Hematopoietic multipotent progenitor cell treated with erythropoietin and hydrocortisone succinate and interleukin-3 and kit ligand, for 4 days (in vitro differentiated cells): ENCODE results near the gene TIMP4.

Experiments
- DNase-seq: peaks from one replicate; pipeline ENCODE4 v3.0.0-alpha.2; 2015

Gene TIMP4

GRCh38 chr3:12143949-12144504 lies 14.7 kb downstream of the TIMP4 start:
- no peak for DNase-seq

- DNase-seq, result no peak
These were observed 16.2 kb downstream of the TIMP4 start for GRCh38 chr3:12142476-12142875.

- DNase-seq, result no peak
These were observed 17.4 kb downstream of the TIMP4 start for GRCh38 chr3:12141350-12141749.

GRCh38 chr3:12139111-12139511 lies 19.6 kb downstream of the TIMP4 start:
- DNase-seq, result peak; percentile 67

- peak; percentile 67 for DNase-seq
These were observed 20.7 kb downstream of the TIMP4 start for GRCh38 chr3:12138044-12138443.

GRCh38 chr3:12136371-12136770 lies 22.3 kb downstream of the TIMP4 start:
- DNase-seq, result no peak

GRCh38 chr3:12135029-12135657 lies 23.6 kb downstream of the TIMP4 start:
- DNase-seq, result peak; percentile 75

GRCh38 chr3:12132881-12133280 lies 25.8 kb downstream of the TIMP4 start:
- no peak for DNase-seq

- DNase-seq, result no peak
These were observed 27.2 kb downstream of the TIMP4 start for GRCh38 chr3:12131351-12132090.

GRCh38 chr3:12127391-12127790 lies 31.3 kb downstream of the TIMP4 start:
- no peak for DNase-seq

GRCh38 chr3:12125772-12126171 lies 32.9 kb downstream of the TIMP4 start:
- no peak for DNase-seq

- no peak for DNase-seq
These were observed 37.2 kb downstream of the TIMP4 start for GRCh38 chr3:12121466-12121865.

GRCh38 chr3:12120374-12121140 lies 38.2 kb downstream of the TIMP4 start:
- DNase-seq, result peak; percentile 51

- no peak for DNase-seq
These were observed 41.2 kb downstream of the TIMP4 start for GRCh38 chr3:12117473-12117872.

- DNase-seq, result no peak
These were observed 41.8 kb downstream of the TIMP4 start for GRCh38 chr3:12116870-12117269.

GRCh38 chr3:12115849-12116248 lies 42.9 kb downstream of the TIMP4 start:
- DNase-seq, result no peak

- no peak for DNase-seq
These were observed 43.6 kb downstream of the TIMP4 start for GRCh38 chr3:12115104-12115503.

- no peak for DNase-seq
These were observed 44.5 kb downstream of the TIMP4 start for GRCh38 chr3:12114251-12114650.

GRCh38 chr3:12107071-12107713 lies 51.5 kb downstream of the TIMP4 start:
- no peak for DNase-seq
